ENCODE measurements around the gene AHCTF1.

Gene AHCTF1

GRCh38 chr1:246798107-246798506, 133.6 kb downstream of the AHCTF1 start:
- DNase-seq (ENCODE audit: low read depth), result no peak

GRCh38 chr1:246797597-246797996, 134.2 kb downstream of the AHCTF1 start:
- DNase-seq (ENCODE audit: low read depth), result no peak

GRCh38 chr1:246797157-246797556, 134.6 kb downstream of the AHCTF1 start:
- DNase-seq (ENCODE audit: low read depth), result no peak

GRCh38 chr1:246795906-246796694, 135.6 kb downstream of the AHCTF1 start:
- no peak for DNase-seq (ENCODE audit: low read depth)

- DNase-seq (ENCODE audit: low read depth), result no peak
These were observed 136.7 kb downstream of the AHCTF1 start for GRCh38 chr1:246794828-246795671.

- no peak for DNase-seq (ENCODE audit: low read depth)
These were observed 137.5 kb downstream of the AHCTF1 start for GRCh38 chr1:246794048-246794827.

GRCh38 chr1:246793356-246793896, 138.3 kb downstream of the AHCTF1 start:
- DNase-seq (ENCODE audit: low read depth), result no peak

GRCh38 chr1:246792603-246793002, 139.1 kb downstream of the AHCTF1 start:
- no peak for DNase-seq (ENCODE audit: low read depth)

GRCh38 chr1:246791303-246791918, 140.3 kb downstream of the AHCTF1 start:
- no peak for DNase-seq (ENCODE audit: low read depth)

- DNase-seq (ENCODE audit: low read depth), result no peak
These were observed 140.9 kb downstream of the AHCTF1 start for GRCh38 chr1:246790833-246791232.

GRCh38 chr1:246790364-246790763, 141.4 kb downstream of the AHCTF1 start:
- DNase-seq (ENCODE audit: low read depth), result no peak

- no peak for DNase-seq (ENCODE audit: low read depth)
These were observed 142.1 kb downstream of the AHCTF1 start for GRCh38 chr1:246789454-246790339.

Measured in GM04504 (cell line).